H1 (cell line): ENCODE data around the gene CUX1. TPM values are rescaled to one million over a fixed set of nuclear protein-coding genes. Genes with fewer than 3 reads are reported as not detected.

Experiments used
- BCL11A ChIP-seq, 2 experiments: IDR thresholded peaks; one replicate each; pipeline ENCODE4 v1.6.1; 2011; ENCODE audit warnings: low read depth in 2 of 2, low read length in 2 of 2, mild to moderate bottlenecking in 2 of 2
- CTBP2 ChIP-seq: IDR thresholded peaks from 2 replicates; pipeline ENCODE4 v1.7.0; 2011; ENCODE audit warnings: borderline replicate concordance, mild to moderate bottlenecking, moderate library complexity, mixed read lengths, low read length; ENCODE audit not compliant: insufficient read depth, insufficient read length
- SRF ChIP-seq: IDR thresholded peaks from 2 replicates; pipeline ENCODE4 v1.6.1; 2011; ENCODE audit warnings: mild to moderate bottlenecking, low read depth, low read length, moderate library complexity
- TAF7 ChIP-seq: optimal IDR thresholded peaks from 2 replicates; pipeline ENCODE3; 2011; ENCODE audit warnings: low read depth, mild to moderate bottlenecking, inconsistent platforms, low read length, moderate library complexity, borderline replicate concordance
- polyA plus RNA-seq, 7 experiments: library from polyadenylated mRNA; depleted of rRNA in 3 of 7; stranded (reverse) in 5 of 7; unstranded in 2 of 7; fragments of >200 nt in 5 of 7; fragments of 200-250 nt in 2 of 7; gene quantifications; 1 replicate in 5 of 7; 2 replicates in 1 of 7; 4 replicates in 1 of 7; pipeline versions ENCODE4 v1.2.1 to v1.2.3, GENCODE V29; 2011 to 2013; ENCODE audit warnings: missing spikeins in 2 of 7, mixed read lengths in 2 of 7
- total RNA-seq: library from RNA; stranded (reverse); fragmentation: NEBNext Ultra II Directional; extraction: Animal tissue kit (Norgen Biotek cat#: 25700); gene quantifications from 2 replicates; pipeline ENCODE4 v1.2.1, GENCODE V29; 2021
- TF ChIP-seq, protein P1 (sequence below): fragments of 300-600 bp; sonication (generic); IDR thresholded peaks from 2 replicates; pipeline ENCODE4 v1.7.1; 2012; ENCODE audit warnings: low read length, moderate library complexity, mild to moderate bottlenecking, inconsistent platforms; ENCODE audit not compliant: insufficient replicate concordance
- TF ChIP-seq, protein P2 (sequence below), 3 experiments: IDR thresholded peaks; 1 replicate in 2 of 3; 2 replicates in 1 of 3; pipeline versions ENCODE4 v1.5.1 to v1.6.1; 2011; ENCODE audit warnings: low read length in 3 of 3, mild to moderate bottlenecking in 3 of 3, inconsistent platforms in 2 of 3, low read depth in 1 of 3, moderate library complexity in 1 of 3; ENCODE audit not compliant: insufficient read depth in 1 of 3; ENCODE audit errors: control extremely low read depth in 1 of 3

Gene CUX1
- total and polyA plus RNA-seq, 2 of the 8 experiments (the other 6 are each of a cell fraction or from before 2014, with no cell fraction given), result 21.6 to 65.9 TPM

DNA sequence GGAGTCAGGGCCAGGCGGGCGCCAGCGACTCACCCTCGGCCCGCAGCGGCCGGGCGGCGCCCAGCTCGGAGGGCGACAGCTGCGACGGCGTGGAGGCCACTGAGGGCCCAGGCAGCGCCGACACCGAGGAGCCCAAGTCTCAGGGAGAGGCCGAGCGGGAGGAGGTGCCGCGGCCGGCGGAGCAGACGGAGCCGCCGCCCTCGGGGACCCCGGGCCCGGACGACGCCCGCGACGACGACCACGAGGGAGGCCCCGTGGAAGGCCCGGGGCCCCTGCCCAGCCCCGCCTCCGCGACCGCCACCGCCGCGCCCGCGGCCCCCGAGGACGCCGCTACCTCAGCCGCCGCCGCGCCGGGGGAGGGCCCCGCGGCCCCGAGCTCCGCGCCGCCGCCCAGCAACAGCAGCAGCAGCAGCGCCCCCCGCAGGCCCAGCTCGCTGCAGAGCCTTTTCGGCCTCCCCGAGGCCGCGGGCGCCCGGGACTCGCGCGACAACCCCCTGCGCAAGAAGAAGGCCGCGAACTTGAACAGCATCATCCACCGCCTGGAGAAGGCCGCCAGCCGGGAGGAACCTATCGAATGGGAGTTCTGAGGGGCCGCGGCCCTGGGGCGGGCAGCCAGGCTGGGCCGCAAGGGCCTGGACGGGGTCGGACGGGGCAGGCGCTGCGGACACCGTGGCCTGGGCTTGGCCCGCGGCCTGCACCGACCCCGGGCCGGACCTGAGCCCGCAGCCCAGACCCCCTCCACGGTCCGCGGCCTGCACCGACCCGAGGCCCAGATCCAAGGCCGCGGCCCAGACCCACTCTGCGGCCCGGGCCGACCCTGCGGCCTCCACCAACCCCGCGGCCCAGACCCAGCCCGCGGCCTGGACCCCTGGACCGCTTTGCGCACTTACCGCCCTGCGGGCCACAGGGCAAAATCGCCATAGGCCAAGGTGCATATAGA lies 431.3 kb downstream of the CUX1 start (continued):
- TF ChIP-seq, protein P1, sequence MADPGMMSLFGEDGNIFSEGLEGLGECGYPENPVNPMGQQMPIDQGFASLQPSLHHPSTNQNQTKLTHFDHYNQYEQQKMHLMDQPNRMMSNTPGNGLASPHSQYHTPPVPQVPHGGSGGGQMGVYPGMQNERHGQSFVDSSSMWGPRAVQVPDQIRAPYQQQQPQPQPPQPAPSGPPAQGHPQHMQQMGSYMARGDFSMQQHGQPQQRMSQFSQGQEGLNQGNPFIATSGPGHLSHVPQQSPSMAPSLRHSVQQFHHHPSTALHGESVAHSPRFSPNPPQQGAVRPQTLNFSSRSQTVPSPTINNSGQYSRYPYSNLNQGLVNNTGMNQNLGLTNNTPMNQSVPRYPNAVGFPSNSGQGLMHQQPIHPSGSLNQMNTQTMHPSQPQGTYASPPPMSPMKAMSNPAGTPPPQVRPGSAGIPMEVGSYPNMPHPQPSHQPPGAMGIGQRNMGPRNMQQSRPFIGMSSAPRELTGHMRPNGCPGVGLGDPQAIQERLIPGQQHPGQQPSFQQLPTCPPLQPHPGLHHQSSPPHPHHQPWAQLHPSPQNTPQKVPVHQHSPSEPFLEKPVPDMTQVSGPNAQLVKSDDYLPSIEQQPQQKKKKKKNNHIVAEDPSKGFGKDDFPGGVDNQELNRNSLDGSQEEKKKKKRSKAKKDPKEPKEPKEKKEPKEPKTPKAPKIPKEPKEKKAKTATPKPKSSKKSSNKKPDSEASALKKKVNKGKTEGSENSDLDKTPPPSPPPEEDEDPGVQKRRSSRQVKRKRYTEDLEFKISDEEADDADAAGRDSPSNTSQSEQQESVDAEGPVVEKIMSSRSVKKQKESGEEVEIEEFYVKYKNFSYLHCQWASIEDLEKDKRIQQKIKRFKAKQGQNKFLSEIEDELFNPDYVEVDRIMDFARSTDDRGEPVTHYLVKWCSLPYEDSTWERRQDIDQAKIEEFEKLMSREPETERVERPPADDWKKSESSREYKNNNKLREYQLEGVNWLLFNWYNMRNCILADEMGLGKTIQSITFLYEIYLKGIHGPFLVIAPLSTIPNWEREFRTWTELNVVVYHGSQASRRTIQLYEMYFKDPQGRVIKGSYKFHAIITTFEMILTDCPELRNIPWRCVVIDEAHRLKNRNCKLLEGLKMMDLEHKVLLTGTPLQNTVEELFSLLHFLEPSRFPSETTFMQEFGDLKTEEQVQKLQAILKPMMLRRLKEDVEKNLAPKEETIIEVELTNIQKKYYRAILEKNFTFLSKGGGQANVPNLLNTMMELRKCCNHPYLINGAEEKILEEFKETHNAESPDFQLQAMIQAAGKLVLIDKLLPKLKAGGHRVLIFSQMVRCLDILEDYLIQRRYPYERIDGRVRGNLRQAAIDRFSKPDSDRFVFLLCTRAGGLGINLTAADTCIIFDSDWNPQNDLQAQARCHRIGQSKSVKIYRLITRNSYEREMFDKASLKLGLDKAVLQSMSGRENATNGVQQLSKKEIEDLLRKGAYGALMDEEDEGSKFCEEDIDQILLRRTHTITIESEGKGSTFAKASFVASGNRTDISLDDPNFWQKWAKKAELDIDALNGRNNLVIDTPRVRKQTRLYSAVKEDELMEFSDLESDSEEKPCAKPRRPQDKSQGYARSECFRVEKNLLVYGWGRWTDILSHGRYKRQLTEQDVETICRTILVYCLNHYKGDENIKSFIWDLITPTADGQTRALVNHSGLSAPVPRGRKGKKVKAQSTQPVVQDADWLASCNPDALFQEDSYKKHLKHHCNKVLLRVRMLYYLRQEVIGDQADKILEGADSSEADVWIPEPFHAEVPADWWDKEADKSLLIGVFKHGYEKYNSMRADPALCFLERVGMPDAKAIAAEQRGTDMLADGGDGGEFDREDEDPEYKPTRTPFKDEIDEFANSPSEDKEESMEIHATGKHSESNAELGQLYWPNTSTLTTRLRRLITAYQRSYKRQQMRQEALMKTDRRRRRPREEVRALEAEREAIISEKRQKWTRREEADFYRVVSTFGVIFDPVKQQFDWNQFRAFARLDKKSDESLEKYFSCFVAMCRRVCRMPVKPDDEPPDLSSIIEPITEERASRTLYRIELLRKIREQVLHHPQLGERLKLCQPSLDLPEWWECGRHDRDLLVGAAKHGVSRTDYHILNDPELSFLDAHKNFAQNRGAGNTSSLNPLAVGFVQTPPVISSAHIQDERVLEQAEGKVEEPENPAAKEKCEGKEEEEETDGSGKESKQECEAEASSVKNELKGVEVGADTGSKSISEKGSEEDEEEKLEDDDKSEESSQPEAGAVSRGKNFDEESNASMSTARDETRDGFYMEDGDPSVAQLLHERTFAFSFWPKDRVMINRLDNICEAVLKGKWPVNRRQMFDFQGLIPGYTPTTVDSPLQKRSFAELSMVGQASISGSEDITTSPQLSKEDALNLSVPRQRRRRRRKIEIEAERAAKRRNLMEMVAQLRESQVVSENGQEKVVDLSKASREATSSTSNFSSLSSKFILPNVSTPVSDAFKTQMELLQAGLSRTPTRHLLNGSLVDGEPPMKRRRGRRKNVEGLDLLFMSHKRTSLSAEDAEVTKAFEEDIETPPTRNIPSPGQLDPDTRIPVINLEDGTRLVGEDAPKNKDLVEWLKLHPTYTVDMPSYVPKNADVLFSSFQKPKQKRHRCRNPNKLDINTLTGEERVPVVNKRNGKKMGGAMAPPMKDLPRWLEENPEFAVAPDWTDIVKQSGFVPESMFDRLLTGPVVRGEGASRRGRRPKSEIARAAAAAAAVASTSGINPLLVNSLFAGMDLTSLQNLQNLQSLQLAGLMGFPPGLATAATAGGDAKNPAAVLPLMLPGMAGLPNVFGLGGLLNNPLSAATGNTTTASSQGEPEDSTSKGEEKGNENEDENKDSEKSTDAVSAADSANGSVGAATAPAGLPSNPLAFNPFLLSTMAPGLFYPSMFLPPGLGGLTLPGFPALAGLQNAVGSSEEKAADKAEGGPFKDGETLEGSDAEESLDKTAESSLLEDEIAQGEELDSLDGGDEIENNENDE, result no peak
- TF ChIP-seq CTBP2 (no peak), TAF7 (no peak), SRF (0 out of 2 replicates have a peak, but pooled peaks have one; percentile 12), BCL11A (IDR thresholded peaks at IDR 0.05; ENCODE audit: low read depth in 2 of 2, low read length in 2 of 2) (no peak)
- TF ChIP-seq, protein P2, sequence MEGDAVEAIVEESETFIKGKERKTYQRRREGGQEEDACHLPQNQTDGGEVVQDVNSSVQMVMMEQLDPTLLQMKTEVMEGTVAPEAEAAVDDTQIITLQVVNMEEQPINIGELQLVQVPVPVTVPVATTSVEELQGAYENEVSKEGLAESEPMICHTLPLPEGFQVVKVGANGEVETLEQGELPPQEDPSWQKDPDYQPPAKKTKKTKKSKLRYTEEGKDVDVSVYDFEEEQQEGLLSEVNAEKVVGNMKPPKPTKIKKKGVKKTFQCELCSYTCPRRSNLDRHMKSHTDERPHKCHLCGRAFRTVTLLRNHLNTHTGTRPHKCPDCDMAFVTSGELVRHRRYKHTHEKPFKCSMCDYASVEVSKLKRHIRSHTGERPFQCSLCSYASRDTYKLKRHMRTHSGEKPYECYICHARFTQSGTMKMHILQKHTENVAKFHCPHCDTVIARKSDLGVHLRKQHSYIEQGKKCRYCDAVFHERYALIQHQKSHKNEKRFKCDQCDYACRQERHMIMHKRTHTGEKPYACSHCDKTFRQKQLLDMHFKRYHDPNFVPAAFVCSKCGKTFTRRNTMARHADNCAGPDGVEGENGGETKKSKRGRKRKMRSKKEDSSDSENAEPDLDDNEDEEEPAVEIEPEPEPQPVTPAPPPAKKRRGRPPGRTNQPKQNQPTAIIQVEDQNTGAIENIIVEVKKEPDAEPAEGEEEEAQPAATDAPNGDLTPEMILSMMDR (IDR thresholded peaks at IDR 0.05; ENCODE audit: control extremely low read depth in 1 of 3, insufficient read depth in 1 of 3, low read depth in 1 of 3, low read length in 3 of 3), result peak; percentile 59 to 64 (median 61)
